HUES48 (cell line): Measurements from ENCODE around the gene MACC1.

Experiments
- H3K27ac ChIP-seq: one replicate; pipeline ENCODE4 v1.7.0; 2013; ENCODE audit warnings: low read depth, low read length, inconsistent platforms
- H3K27me3 ChIP-seq: 2 replicates; pipeline ENCODE4 v1.6.1; 2013; ENCODE audit warnings: mild to moderate bottlenecking, low read length; ENCODE audit not compliant: control insufficient read depth, insufficient read depth
- H3K36me3 ChIP-seq: 2 replicates; pipeline ENCODE4 v1.6.1; 2013; ENCODE audit warnings: low read length; ENCODE audit not compliant: control insufficient read depth, insufficient read depth
- H3K4me1 ChIP-seq: 2 replicates; pipeline ENCODE4 v1.6.1; 2013; ENCODE audit warnings: mild to moderate bottlenecking, low read length; ENCODE audit not compliant: control insufficient read depth, insufficient read depth
- H3K4me3 ChIP-seq: 2 replicates; pipeline ENCODE4 v1.5.1; 2013; ENCODE audit warnings: mild to moderate bottlenecking, low read depth, low read length
- H3K9ac ChIP-seq: 2 replicates; pipeline ENCODE4 v1.6.1; 2013; ENCODE audit warnings: mild to moderate bottlenecking, low read depth, low read length, moderate library complexity
- H3K9me3 ChIP-seq: 2 replicates; pipeline ENCODE4 v1.6.1; 2013; ENCODE audit warnings: low read length; ENCODE audit not compliant: control insufficient read depth, insufficient read depth

The MACC1 gene

GRCh38 chr7:20206104-20206896 lies 10.9 kb downstream of the MACC1 start:
- H3K27ac ChIP-seq: no peak overlapping the region
- H3K9me3 ChIP-seq: peaks cover 22% of the 10 kb centered on the region
- no peak overlapping the region for H3K9ac ChIP-seq
- H3K27me3 ChIP-seq: no peaks in the 10 kb centered on the region
- no peak overlapping the region for H3K4me3 ChIP-seq
- no peaks in the 10 kb centered on the region; the same call in 1 of the 2 replicates for H3K36me3 ChIP-seq
- peaks cover 4% of the 10 kb centered on the region; the same call in 1 of the 2 replicates for H3K4me1 ChIP-seq

DNA sequence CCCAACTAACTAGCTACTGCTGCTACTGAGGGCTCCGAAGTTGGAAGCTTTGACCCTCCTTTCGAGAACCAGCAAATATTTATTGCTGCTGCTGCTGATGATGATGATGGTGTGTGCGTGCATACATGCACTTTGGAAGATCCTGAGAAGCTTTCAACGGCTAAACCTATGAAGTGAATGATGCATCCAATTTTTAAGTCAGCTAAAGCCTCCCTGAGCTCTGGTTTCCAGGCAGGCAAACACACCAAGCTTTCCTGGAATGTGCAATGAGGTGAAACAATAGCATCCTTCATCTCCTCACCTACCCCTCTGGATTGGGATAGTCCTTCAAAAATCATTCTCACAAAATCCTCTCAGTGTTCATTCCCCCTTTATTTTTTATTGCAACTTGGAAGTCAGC lies 13.9 kb downstream of the MACC1 start:
- Histone ChIP-seq H3K36me3 (no peaks in the 10 kb centered on the region), H3K27ac (no peak overlapping the region), H3K4me3 (no peak overlapping the region), H3K27me3 (no peaks in the 10 kb centered on the region), H3K9me3 (peaks cover 4% of the 10 kb centered on the region), H3K4me1 (peaks cover 8% of the 10 kb centered on the region; the same call in 1 of the 2 replicates), H3K9ac (no peak overlapping the region)

DNA sequence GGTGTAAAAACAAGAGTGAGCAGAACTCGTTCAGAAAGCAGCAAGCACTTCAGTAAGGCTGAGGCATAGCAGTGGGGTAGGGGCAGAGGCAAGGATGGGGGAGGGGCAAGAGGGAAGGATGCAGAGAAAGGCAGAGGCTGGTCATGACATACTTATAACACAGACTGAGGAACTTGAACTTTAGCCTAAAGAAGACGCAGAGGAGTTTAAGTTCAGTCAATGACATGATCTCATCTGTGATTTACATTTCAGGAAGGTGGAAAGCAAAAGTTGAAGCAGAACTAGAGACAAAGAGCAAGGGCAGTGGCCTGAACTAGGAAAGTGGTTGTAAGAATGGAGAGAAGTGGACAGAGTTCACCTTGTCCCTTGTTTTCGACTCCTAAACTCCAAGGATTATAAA lies 15.8 kb downstream of the MACC1 start:
- H3K9me3 ChIP-seq: no peaks in the 10 kb centered on the region
- no peak overlapping the region for H3K9ac ChIP-seq
- H3K4me3 ChIP-seq: no peak overlapping the region
- no peaks in the 10 kb centered on the region for H3K36me3 ChIP-seq
- H3K27ac ChIP-seq: peak overlapping the region; percentile 16
- peaks cover 15% of the 10 kb centered on the region for H3K4me1 ChIP-seq
- H3K27me3 ChIP-seq: no peaks in the 10 kb centered on the region

GRCh38 chr7:20200971-20201370 lies 16.2 kb downstream of the MACC1 start:
- H3K9me3 ChIP-seq: no peaks in the 10 kb centered on the region
- no peaks in the 10 kb centered on the region for H3K27me3 ChIP-seq
- no peak overlapping the region for H3K9ac ChIP-seq
- peak overlapping the region; percentile 16 for H3K27ac ChIP-seq
- H3K36me3 ChIP-seq: no peaks in the 10 kb centered on the region
- peaks cover 15% of the 10 kb centered on the region for H3K4me1 ChIP-seq
- no peak overlapping the region for H3K4me3 ChIP-seq

DNA sequence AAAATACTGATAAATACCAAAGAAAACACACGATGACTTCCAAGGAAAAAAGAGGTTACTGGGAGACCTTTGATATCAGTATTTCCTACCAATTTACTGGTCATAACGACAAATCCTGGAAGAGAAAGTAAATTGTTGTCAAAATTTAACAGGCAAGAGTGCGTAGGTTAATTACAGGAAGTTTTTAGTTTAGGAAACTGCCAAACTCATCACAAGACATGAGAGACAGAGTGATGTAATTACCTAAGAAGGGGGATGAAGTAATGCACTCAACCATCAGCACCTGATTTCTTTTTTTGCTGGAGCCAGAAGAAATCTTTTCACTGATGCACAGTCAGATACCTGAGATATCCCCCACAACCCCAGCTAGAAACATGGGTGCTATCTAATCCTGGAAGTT lies 16.8 kb downstream of the MACC1 start:
- Histone ChIP-seq H3K9ac (no peak overlapping the region), H3K27me3 (no peaks in the 10 kb centered on the region), H3K4me3 (no peak overlapping the region), H3K4me1 (peaks cover 15% of the 10 kb centered on the region), H3K36me3 (no peaks in the 10 kb centered on the region), H3K27ac (no peak overlapping the region), H3K9me3 (no peaks in the 10 kb centered on the region)

DNA sequence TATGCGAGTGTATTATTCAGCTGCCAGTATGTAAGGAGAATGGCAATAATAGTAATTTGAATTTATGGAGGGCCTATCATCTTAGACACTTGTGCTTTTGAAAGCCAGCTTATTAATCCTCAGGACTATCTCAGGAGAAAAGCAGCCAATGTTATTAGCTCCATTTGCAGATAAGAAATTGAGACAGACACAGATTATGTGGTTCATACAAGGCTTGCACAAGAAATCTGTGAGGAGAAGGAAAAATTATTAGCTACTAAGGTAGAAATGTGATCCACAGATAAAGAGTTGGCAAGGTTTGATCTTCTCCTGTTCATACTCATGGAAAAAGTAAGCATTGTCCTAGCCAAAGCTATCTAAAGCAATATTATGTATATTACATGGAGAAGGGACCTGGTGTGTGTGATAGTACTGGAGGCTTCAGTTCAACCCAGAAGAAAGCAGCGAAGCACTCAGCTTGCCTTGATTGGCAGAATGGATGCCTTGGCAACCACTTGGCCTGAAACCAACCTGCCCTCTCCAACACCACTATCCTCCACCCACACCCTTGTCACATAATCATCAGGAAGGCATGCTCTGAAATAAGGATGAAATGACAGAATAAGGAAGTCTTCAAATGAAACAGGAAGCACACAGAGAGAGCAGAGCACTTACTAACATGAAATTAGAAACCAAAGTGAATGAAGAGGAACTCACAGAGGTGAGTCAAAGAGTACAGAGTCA lies 18.0 kb downstream of the MACC1 start:
- Histone ChIP-seq H3K4me3 (no peak overlapping the region), H3K27me3 (no peaks in the 10 kb centered on the region), H3K4me1 (peaks cover 15% of the 10 kb centered on the region), H3K9me3 (no peaks in the 10 kb centered on the region), H3K9ac (no peak overlapping the region), H3K27ac (no peak overlapping the region), H3K36me3 (no peaks in the 10 kb centered on the region)

- Histone ChIP-seq H3K27ac (no peak overlapping the region), H3K9ac (no peak overlapping the region), H3K4me1 (peaks cover 15% of the 10 kb centered on the region), H3K36me3 (no peaks in the 10 kb centered on the region), H3K27me3 (no peaks in the 10 kb centered on the region), H3K4me3 (no peak overlapping the region), H3K9me3 (no peaks in the 10 kb centered on the region)
These were observed 18.9 kb downstream of the MACC1 start for GRCh38 chr7:20198260-20198659.

- no peak overlapping the region for H3K4me3 ChIP-seq
- no peak overlapping the region for H3K9ac ChIP-seq
- no peaks in the 10 kb centered on the region for H3K9me3 ChIP-seq
- no peaks in the 10 kb centered on the region for H3K36me3 ChIP-seq
- no peak overlapping the region for H3K27ac ChIP-seq
- peaks cover 15% of the 10 kb centered on the region for H3K4me1 ChIP-seq
- H3K27me3 ChIP-seq: no peaks in the 10 kb centered on the region
These were observed 19.3 kb downstream of the MACC1 start for GRCh38 chr7:20197837-20198236.

GRCh38 chr7:20197125-20197748 lies 19.9 kb downstream of the MACC1 start:
- no peak overlapping the region for H3K27ac ChIP-seq
- H3K4me1 ChIP-seq: peaks cover 17% of the 10 kb centered on the region
- no peak overlapping the region for H3K4me3 ChIP-seq
- H3K9me3 ChIP-seq: no peaks in the 10 kb centered on the region
- no peaks in the 10 kb centered on the region for H3K27me3 ChIP-seq
- no peaks in the 10 kb centered on the region for H3K36me3 ChIP-seq
- no peak overlapping the region for H3K9ac ChIP-seq

DNA sequence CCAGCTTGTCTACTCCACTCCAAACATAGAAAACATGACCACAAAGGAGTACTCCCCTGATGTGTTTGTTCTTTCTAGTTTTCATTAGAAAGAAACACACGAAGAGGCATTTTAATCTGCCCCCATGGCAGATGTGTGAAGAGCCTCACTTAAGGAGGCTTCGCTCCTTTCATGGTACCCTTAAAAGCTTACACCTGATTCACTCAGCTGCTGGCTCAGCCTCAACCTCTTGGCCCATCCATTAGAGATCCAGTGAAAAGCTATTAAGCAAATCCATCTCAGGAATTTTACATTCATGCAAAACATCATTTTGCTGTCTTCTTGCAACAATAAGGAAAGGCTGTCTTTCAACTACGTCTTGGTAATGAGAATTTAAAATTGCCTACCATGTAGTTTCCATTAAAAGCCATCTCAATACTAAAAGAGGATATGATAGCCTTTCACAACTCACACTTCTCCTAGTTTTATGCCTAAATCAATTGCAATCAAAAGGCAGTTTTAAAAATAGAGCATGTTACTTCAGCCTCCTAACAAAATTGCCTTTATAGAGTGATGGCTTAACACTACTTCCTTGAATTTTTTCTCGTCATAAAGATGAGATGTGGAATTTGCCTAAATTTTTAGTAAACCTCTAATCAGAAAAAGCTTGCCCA lies 22.7 kb downstream of the MACC1 start:
- H3K4me3 ChIP-seq: no peak overlapping the region
- no peak overlapping the region for H3K27ac ChIP-seq
- no peak overlapping the region for H3K9ac ChIP-seq

More for the DNA sequence above, 22.7 kb downstream of the MACC1 start:
- H3K9me3 ChIP-seq: no peaks in the 10 kb centered on the region
- H3K36me3 ChIP-seq: 0 out of 2 replicates have a peak, but pooled peaks cover 6% of the 10 kb centered on the region
- H3K27me3 ChIP-seq: no peaks in the 10 kb centered on the region
- H3K4me1 ChIP-seq: peaks cover 10% of the 10 kb centered on the region
